ENCODE measurements around the gene ADH4.

Gene ADH4

DNA sequence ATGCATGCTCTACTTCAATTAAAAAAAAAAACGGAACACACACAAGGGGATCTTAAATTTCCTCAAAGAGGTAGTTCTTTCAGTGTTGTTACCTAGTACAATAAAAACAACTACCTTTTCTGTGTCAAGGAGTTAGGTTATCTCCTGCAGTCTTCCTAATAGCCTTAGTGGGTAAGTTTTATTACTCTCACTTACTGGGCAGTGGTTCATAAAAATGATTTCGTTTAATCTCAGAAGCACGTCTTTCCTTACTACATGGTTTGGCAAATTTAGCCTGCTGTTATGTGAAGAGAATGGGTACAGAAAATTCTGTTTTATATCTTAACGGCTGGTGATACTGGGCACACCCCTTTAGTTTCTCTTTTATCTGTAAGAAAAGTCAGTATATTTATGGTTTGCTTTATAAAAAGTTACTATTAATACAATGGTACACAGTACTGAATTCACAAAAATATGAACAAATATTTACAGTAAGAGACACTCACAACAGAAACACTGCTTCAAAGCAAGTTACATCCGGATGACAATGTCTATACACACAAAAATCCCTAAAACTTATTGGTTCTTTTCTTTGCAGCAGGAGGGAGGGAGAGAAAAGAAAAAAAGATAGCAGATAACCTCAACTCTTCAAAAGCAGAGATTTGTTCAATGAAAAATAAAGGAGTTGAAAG is 64.3 kb downstream of the ADH4 start:
- no peak for DNase-seq (ENCODE audit: low spot score)

DNA sequence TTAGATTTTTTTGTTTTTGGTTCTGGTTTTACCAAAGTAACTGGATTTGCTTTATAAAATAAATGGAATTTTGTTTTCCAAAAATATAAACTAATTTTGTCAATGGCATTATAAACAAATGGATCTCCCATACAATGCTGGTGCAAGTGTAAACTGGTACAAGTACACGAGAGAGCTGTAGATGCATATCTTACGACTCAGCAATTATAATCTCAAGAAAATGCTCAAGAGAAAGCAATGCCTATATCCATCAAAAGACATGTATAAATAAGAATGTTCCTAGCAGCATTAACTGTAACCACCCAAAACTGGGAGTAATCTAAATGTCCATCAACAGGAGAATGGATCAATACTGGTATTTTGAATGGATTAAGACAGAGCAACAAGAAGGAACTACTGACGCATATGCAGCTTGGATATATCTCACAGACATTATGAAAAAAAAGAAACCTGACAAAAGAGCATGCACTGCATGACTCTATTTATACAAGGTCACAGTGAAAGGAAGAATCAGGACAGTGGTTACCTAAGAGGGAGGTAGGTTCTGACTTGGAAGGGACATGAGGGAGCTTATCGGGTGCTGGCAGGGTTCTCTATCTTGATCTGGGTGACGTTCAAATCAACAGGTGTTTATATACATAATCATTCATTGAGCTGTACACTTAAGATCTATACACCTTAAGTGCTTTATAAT is 65.0 kb downstream of the ADH4 start:
- no peak for DNase-seq (ENCODE audit: low spot score)

- DNase-seq (ENCODE audit: low spot score): no peak
Measured at GRCh38 chr4:99078336-99078735, 65.8 kb downstream of the ADH4 start.

DNA sequence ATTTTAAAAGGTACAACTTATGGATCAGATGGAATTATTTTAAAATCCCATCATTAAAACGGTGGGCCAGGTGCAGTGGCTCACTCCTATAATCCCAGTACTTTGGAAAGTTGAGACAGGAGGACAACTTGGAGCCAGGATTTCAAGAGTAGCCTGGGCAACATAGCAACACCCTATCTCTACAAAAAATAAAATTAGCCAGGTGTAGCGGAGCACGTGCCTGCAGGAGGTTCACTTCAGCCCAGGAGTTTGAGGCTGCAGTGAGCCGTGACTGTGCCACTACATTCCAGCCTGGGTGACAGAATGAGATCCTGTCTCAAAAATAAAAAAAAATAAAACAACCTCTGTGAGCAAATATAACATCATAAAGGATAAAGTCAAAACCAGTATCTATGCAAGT is 66.9 kb downstream of the ADH4 start:
- no peak for DNase-seq (ENCODE audit: low spot score)

DNA sequence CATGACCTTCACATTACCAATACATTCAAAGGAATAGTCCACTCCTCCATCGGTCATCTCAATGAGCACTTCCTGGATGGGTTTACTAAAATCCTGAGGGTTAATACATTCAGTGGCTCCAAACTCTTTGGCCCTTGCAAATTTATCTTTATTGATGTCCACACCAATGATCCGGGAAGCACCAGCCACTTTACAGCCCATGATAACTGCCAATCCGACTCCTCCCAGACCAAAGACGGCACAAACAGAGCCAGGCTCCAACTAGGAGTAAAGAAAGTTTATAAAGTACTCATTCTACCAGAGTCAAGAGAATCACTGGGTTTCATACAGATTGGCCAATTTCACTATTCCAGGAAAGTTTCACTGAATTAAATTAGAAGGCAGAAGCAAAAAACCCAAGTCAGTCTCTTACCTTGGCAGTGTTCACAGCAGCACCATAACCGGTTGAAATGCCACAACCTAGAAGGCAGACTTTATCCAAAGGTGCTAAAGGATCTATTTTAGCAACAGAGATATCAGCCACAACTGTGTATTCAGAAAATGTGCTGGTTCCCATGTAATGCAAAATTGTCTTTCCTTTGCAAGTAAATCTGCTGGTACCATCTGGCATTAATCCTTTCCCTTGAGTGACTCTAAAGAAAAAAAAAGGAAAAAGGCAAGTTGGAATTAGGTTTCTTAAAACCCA is 67.7 kb downstream of the ADH4 start:
- DNase-seq (ENCODE audit: low spot score): no peak

GRCh38 chr4:99074816-99075215 is 69.3 kb downstream of the ADH4 start:
- DNase-seq (ENCODE audit: low spot score): no peak

Data from Ammon's horn (tissue), 1 donor.